ENCODE results near the gene OSMR. TPM values are rescaled to one million over a fixed set of nuclear protein-coding genes. Genes with fewer than 3 reads are reported as not detected.

OSMR gene
- total RNA-seq (2014; rRNA removed; shearing (Covaris generic)) (52.5 and 70.8 TPM in 2 replicates), polyA plus RNA-seq (2016; fragmentation: Nextera tagmentation; extraction: Ambion mirVana) (37.1 and 37.3 TPM in 2 replicates)

- no peaks in the 10 kb centered on the region for H3K9me3 ChIP-seq (ENCODE audit: low read depth)
- peak within 1 kb of the TSS; percentile 97 for H3K27ac ChIP-seq
- peaks cover 5% of the 10 kb centered on the region; the same call in 1 of the 2 replicates for H3K36me3 ChIP-seq (ENCODE audit: low read depth)
- DNase-seq: peak; percentile 99
- peaks cover 95% of the 10 kb centered on the region for H3K79me2 ChIP-seq (ENCODE audit: insufficient read depth)
- H3F3A ChIP-seq (ENCODE audit: insufficient read depth): no peaks in the 10 kb centered on the region
- H3K4me1 ChIP-seq (ENCODE audit: insufficient read depth): peaks cover 40% of the 10 kb centered on the region
- H3K4me2 ChIP-seq (ENCODE audit: unreplicated experiment): peak within 1 kb of the TSS; percentile 99
- peak within 1 kb of the TSS; percentile 90 for H3K4me3 ChIP-seq
- no peaks in the 10 kb centered on the region for H3K9me2 ChIP-seq (ENCODE audit: insufficient read depth)
- H2AFZ ChIP-seq: peak within 1 kb of the TSS; percentile 83
- in situ Hi-C loops (cut with MboI): no loop called here
- H4K20me1 ChIP-seq (ENCODE audit: insufficient read depth): no peaks in the 10 kb centered on the region; the same call in 1 of the 2 replicates
- TF ChIP-seq EZH2phosphoT487 (IDR thresholded peaks at IDR 0.05; ENCODE audit: insufficient read depth, low read depth) (no peak), EZH2 (IDR thresholded peaks at IDR 0.05; ENCODE audit: insufficient read depth, poor library complexity, severe bottlenecking) (no peak)
- H3K9ac ChIP-seq: peak within 1 kb of the TSS; percentile 98
- H3K27me3 ChIP-seq (replicated peaks; ENCODE audit: insufficient read depth): no peaks in the 10 kb centered on the region
- 1 to 2% methylated on average over 54 to 86 of the region's 89 CpGs for WGBS, 2 experiments (ENCODE audit: low coverage in 1 of 2, low lambda C conversion rate in 2 of 2, missing lambda C conversion rate in 2 of 2)
Measured at GRCh38 chr5:38845526-38846378, at the start of gene OSMR. Gene OSMR (plus strand): TSS chr5:38846012. CDS start chr5:38869045, 23,033 bp downstream.

DNA sequence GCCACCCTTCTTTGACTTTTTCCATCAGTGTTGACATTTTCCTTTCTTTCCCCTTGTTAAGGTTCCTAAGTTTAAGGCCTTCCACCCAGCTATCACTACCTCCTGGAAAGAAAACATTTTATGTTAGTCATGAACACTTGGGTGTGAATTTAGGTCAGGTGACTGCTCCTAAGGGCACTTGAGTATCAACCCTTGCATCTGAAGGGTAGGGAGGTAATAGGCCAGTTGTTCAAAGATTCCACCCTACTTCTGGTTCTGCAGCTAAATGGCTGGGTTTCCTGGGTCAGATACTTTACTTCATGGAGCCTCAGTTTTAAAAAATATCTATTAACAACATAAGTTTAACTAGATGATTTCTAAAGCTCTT, 49.1 kb upstream of the OSMR start:
- H3K79me2 ChIP-seq (ENCODE audit: insufficient read depth): no peaks in the 10 kb centered on the region
- H3K4me2 ChIP-seq (ENCODE audit: unreplicated experiment): peak overlapping the region; percentile 67
- H2AFZ ChIP-seq: peak overlapping the region; percentile 7; the same call in 1 of the 2 replicates
- in situ Hi-C loops (cut with MboI): no loop called here
- peak overlapping the region; percentile 50 for H3K27ac ChIP-seq
- TF ChIP-seq EZH2 (IDR thresholded peaks at IDR 0.05; ENCODE audit: insufficient read depth, poor library complexity, severe bottlenecking) (no peak), EZH2phosphoT487 (IDR thresholded peaks at IDR 0.05; ENCODE audit: insufficient read depth, low read depth) (no peak)
- no peaks in the 10 kb centered on the region for H3K36me3 ChIP-seq (ENCODE audit: low read depth)
- H3K9ac ChIP-seq: no peak overlapping the region
- H3K9me3 ChIP-seq (ENCODE audit: low read depth): no peaks in the 10 kb centered on the region
- no peaks in the 10 kb centered on the region; the same call in 1 of the 2 replicates for H3K9me2 ChIP-seq (ENCODE audit: insufficient read depth)
- H3K4me3 ChIP-seq: 0 out of 2 replicates have a peak overlapping the region, but pooled peaks have one; percentile 52
- H3F3A ChIP-seq (ENCODE audit: insufficient read depth): peaks cover 22% of the 10 kb centered on the region
- H3K27me3 ChIP-seq (replicated peaks; ENCODE audit: insufficient read depth): no peaks in the 10 kb centered on the region
- no peak for DNase-seq
- H4K20me1 ChIP-seq (ENCODE audit: insufficient read depth): no peaks in the 10 kb centered on the region
- peaks cover 20% of the 10 kb centered on the region for H3K4me1 ChIP-seq (ENCODE audit: insufficient read depth)

DNA sequence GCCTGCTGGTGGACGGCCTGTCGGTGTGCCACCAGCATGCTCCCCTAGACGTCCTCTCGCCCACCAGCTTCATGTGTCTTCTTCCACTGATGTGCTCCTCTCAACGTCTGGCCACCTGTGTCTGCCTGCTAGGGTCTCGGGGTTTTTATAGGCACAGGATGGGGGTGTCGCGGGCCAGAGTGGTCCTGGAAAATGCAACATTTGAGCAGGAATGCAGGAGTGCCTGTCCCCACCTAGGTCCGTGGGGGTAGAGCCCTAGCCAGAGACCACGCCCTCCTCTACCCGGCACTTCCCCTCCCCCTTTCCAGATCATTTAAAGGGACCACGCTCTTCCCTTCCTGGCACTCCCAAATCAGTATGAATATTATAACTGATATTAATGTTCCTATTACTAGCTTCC, 48.0 kb upstream of the OSMR start:
- in situ Hi-C loops (cut with MboI): no loop called here

GRCh38 chr5:38799556-38800377, 46.0 kb upstream of the OSMR start:
- Histone ChIP-seq H3K79me2 (ENCODE audit: insufficient read depth) (no peaks in the 10 kb centered on the region), H4K20me1 (ENCODE audit: insufficient read depth) (no peaks in the 10 kb centered on the region), H3K9me2 (ENCODE audit: insufficient read depth) (no peaks in the 10 kb centered on the region), H3K27me3 (replicated peaks; ENCODE audit: insufficient read depth) (no peaks in the 10 kb centered on the region), H3K36me3 (ENCODE audit: low read depth) (no peaks in the 10 kb centered on the region), H3F3A (ENCODE audit: insufficient read depth) (peaks cover 22% of the 10 kb centered on the region), H2AFZ (no peak overlapping the region), H3K4me2 (ENCODE audit: unreplicated experiment) (no peak overlapping the region), H3K9me3 (ENCODE audit: low read depth) (no peaks in the 10 kb centered on the region), H3K4me3 (no peak overlapping the region), H3K27ac (no peak overlapping the region), H3K9ac (no peak overlapping the region), H3K4me1 (ENCODE audit: insufficient read depth) (peaks cover 20% of the 10 kb centered on the region)
- DNase-seq: no peak
- in situ Hi-C loops (cut with MboI): loop anchor here (10.0 kb wide), 1 partner anchor 245 kb away; the partner anchor contains the start of gene LIFR
- 64 to 67% methylated on average over 13 of the region's 13 CpGs for WGBS, 2 experiments (ENCODE audit: low coverage in 1 of 2, low lambda C conversion rate in 2 of 2, missing lambda C conversion rate in 2 of 2)
- TF ChIP-seq EZH2phosphoT487 (IDR thresholded peaks at IDR 0.05; ENCODE audit: insufficient read depth, low read depth): no peak
- TF ChIP-seq EZH2 (IDR thresholded peaks at IDR 0.05; ENCODE audit: insufficient read depth, poor library complexity, severe bottlenecking): no peak

More for the DNA sequence above, 48.0 kb upstream of the OSMR start:
- Histone ChIP-seq H3K4me3 (no peak overlapping the region), H3K79me2 (ENCODE audit: insufficient read depth) (no peaks in the 10 kb centered on the region), H3K27ac (no peak overlapping the region), H3K9me3 (ENCODE audit: low read depth) (no peaks in the 10 kb centered on the region), H3K4me1 (ENCODE audit: insufficient read depth) (peaks cover 20% of the 10 kb centered on the region), H3K9ac (no peak overlapping the region), H4K20me1 (ENCODE audit: insufficient read depth) (no peaks in the 10 kb centered on the region), H2AFZ (no peak overlapping the region), H3K9me2 (ENCODE audit: insufficient read depth) (no peaks in the 10 kb centered on the region), H3K27me3 (replicated peaks; ENCODE audit: insufficient read depth) (no peaks in the 10 kb centered on the region), H3K36me3 (ENCODE audit: low read depth) (no peaks in the 10 kb centered on the region), H3K4me2 (ENCODE audit: unreplicated experiment) (no peak overlapping the region), H3F3A (ENCODE audit: insufficient read depth) (peaks cover 22% of the 10 kb centered on the region)
- no peak for DNase-seq
- WGBS, 2 experiments (ENCODE audit: low coverage in 1 of 2, low lambda C conversion rate in 2 of 2, missing lambda C conversion rate in 2 of 2): 83 to 86% methylated on average over 12 of the region's 12 CpGs
- TF ChIP-seq EZH2phosphoT487 (IDR thresholded peaks at IDR 0.05; ENCODE audit: insufficient read depth, low read depth): no peak
- TF ChIP-seq EZH2 (IDR thresholded peaks at IDR 0.05; ENCODE audit: insufficient read depth, poor library complexity, severe bottlenecking): no peak

All from GM23248 (cell line).